SK-N-SH treated with all-trans-retinoic acid at 6 μM for 48 hours (cell line): ENCODE data around the gene GNAS.

ENCODE experiments used
- ATAC-seq: fragments of 200-7000 bp; cut with Tn5 transposase; 3 replicates; pipeline ENCODE4 v1.9.1; 2020; ENCODE audit warnings: mild to moderate bottlenecking, moderate library complexity
- ARNTL ChIP-seq: fragments of 450-650 bp; formaldehyde crosslinking; IDR thresholded peaks from 2 replicates; pipeline ENCODE4 v1.5.0; 2020; ENCODE audit warnings: low read depth, mild to moderate bottlenecking, moderate library complexity, borderline replicate concordance
- BACH2 ChIP-seq: fragments of 250-450 bp; sonication (Bioruptor Pico); IDR thresholded peaks from 2 replicates; pipeline ENCODE4 v1.9.0; 2021; ENCODE audit warnings: mild to moderate bottlenecking, borderline replicate concordance
- CSDC2 ChIP-seq: fragments of 250-450 bp; sonication (Bioruptor Pico); IDR thresholded peaks from 2 replicates; pipeline ENCODE4 v1.5.0; 2020; ENCODE audit warnings: mild to moderate bottlenecking, moderate library complexity
- ESRRG ChIP-seq: fragments of 250-450 bp; sonication (Bioruptor Pico); IDR thresholded peaks from 2 replicates; pipeline ENCODE4 v1.6.1; 2021; ENCODE audit warnings: mild to moderate bottlenecking
- GLIS3 ChIP-seq: fragments of 250-450 bp; sonication (Bioruptor Pico); IDR thresholded peaks from 2 replicates; pipeline ENCODE4 v1.5.0; 2020; ENCODE audit warnings: mild to moderate bottlenecking, moderate library complexity
- ISL1 ChIP-seq: fragments of 250-450 bp; sonication (Bioruptor Pico); IDR thresholded peaks from 2 replicates; pipeline ENCODE4 v2.1.2; 2022; ENCODE audit warnings: mild to moderate bottlenecking, moderate library complexity
- OSR1 ChIP-seq: fragments of 250-450 bp; sonication (Bioruptor Pico); IDR thresholded peaks from 2 replicates; pipeline ENCODE4 v1.8.0; 2022; ENCODE audit warnings: moderate library complexity, mild to moderate bottlenecking, inconsistent platforms
- PPARA ChIP-seq: fragments of 250-450 bp; sonication (Bioruptor Pico); IDR thresholded peaks from 2 replicates; pipeline ENCODE4 v1.5.0; 2020; ENCODE audit warnings: mild to moderate bottlenecking, borderline replicate concordance
- RARB ChIP-seq: fragments of 250-450 bp; sonication (Bioruptor Pico); IDR thresholded peaks from 2 replicates; pipeline ENCODE4 v1.8.0; 2021; ENCODE audit warnings: mild to moderate bottlenecking, moderate library complexity
- SNAI2 ChIP-seq: fragments of 250-450 bp; sonication (Bioruptor Pico); IDR thresholded peaks from 2 replicates; pipeline ENCODE4 v1.5.0; 2020; ENCODE audit warnings: mild to moderate bottlenecking, moderate library complexity
- TCF4 ChIP-seq: fragments of 250-450 bp; sonication (Bioruptor Pico); IDR thresholded peaks from 2 replicates; pipeline ENCODE4 v1.8.0; 2021; ENCODE audit warnings: mild to moderate bottlenecking, moderate library complexity, borderline replicate concordance
- TOX ChIP-seq: fragments of 250-450 bp; sonication (Bioruptor Pico); IDR thresholded peaks from 2 replicates; pipeline ENCODE4 v1.8.0; 2021; ENCODE audit warnings: mild to moderate bottlenecking, moderate library complexity, borderline replicate concordance
- ZC3H10 ChIP-seq: fragments of 250-450 bp; sonication (Bioruptor Pico); IDR thresholded peaks from 2 replicates; pipeline ENCODE4 v1.5.1; 2021; ENCODE audit warnings: mild to moderate bottlenecking, moderate library complexity
- ZFP3 ChIP-seq: fragments of 250-450 bp; sonication (Bioruptor Pico); IDR thresholded peaks from 2 replicates; pipeline ENCODE4 v1.5.0; 2020; ENCODE audit warnings: mild to moderate bottlenecking, moderate library complexity
- ZFP30 ChIP-seq: fragments of 450-650 bp; formaldehyde crosslinking; IDR thresholded peaks from 2 replicates; pipeline ENCODE4 v1.5.0; 2022; ENCODE audit warnings: mild to moderate bottlenecking, moderate library complexity
- ZNF565 ChIP-seq: fragments of 450-650 bp; formaldehyde crosslinking; conservative IDR thresholded peaks from 2 replicates; pipeline ENCODE4 v1.5.0; 2020; ENCODE audit warnings: low read depth, mild to moderate bottlenecking, moderate library complexity
- ZNF70 ChIP-seq: fragments of 450-650 bp; formaldehyde crosslinking; IDR thresholded peaks from 2 replicates; pipeline ENCODE4 v1.5.0; 2020; ENCODE audit warnings: mild to moderate bottlenecking, moderate library complexity
- ZNF8 ChIP-seq: fragments of 450-650 bp; formaldehyde crosslinking; IDR thresholded peaks from 2 replicates; pipeline ENCODE4 v1.5.0; 2020; ENCODE audit warnings: mild to moderate bottlenecking, moderate library complexity
- TF ChIP-seq, protein P1 (sequence below): fragments of 250-450 bp; sonication (Bioruptor Pico); IDR thresholded peaks from 2 replicates; pipeline ENCODE4 v1.5.0; 2020; ENCODE audit warnings: mild to moderate bottlenecking, moderate library complexity
- TF ChIP-seq, protein P2 (sequence below): fragments of 250-450 bp; sonication (Bioruptor Pico); IDR thresholded peaks from 2 replicates; pipeline ENCODE4 v1.8.0; 2021; ENCODE audit warnings: low read depth, mild to moderate bottlenecking, moderate library complexity, borderline replicate concordance
- TF ChIP-seq, protein P3 (sequence below): fragments of 250-450 bp; sonication (Bioruptor Pico); IDR thresholded peaks from 2 replicates; pipeline ENCODE4 v1.8.0; 2020; ENCODE audit warnings: mild to moderate bottlenecking, moderate library complexity, borderline replicate concordance
- TF ChIP-seq, protein P4 (sequence below): fragments of 250-450 bp; sonication (Bioruptor Pico); IDR thresholded peaks from 2 replicates; pipeline ENCODE4 v1.5.1; 2020; ENCODE audit warnings: low read depth, mild to moderate bottlenecking, moderate library complexity

The GNAS gene

DNA sequence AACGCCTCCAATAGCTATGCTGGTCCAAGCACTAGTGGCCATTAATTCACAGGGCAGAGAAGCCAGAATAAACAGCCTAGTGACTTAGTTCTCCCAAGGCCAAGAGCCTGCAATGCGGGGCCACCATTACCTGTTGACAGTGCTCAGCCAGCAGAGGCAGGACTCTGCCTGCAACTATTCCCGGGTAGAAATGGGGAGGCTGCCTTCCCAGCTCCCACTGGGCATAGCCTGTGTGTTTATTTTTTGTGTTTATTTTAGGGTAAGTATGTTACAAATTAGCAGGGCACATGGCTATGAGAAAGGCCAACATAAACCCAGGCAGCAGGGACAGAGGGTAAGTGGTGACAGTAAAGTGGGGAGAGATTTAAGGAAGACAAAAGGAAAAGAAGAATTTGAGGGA is 6.8 kb upstream of the GNAS start:
- TF ChIP-seq, protein P1, sequence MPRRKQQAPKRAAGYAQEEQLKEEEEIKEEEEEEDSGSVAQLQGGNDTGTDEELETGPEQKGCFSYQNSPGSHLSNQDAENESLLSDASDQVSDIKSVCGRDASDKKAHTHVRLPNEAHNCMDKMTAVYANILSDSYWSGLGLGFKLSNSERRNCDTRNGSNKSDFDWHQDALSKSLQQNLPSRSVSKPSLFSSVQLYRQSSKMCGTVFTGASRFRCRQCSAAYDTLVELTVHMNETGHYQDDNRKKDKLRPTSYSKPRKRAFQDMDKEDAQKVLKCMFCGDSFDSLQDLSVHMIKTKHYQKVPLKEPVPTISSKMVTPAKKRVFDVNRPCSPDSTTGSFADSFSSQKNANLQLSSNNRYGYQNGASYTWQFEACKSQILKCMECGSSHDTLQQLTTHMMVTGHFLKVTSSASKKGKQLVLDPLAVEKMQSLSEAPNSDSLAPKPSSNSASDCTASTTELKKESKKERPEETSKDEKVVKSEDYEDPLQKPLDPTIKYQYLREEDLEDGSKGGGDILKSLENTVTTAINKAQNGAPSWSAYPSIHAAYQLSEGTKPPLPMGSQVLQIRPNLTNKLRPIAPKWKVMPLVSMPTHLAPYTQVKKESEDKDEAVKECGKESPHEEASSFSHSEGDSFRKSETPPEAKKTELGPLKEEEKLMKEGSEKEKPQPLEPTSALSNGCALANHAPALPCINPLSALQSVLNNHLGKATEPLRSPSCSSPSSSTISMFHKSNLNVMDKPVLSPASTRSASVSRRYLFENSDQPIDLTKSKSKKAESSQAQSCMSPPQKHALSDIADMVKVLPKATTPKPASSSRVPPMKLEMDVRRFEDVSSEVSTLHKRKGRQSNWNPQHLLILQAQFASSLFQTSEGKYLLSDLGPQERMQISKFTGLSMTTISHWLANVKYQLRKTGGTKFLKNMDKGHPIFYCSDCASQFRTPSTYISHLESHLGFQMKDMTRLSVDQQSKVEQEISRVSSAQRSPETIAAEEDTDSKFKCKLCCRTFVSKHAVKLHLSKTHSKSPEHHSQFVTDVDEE (CRISPR knock-in tag) = no peak
- TF ChIP-seq ZNF565 (CRISPR knock-in tag) = no peak
- ATAC-seq = no peak

DNA sequence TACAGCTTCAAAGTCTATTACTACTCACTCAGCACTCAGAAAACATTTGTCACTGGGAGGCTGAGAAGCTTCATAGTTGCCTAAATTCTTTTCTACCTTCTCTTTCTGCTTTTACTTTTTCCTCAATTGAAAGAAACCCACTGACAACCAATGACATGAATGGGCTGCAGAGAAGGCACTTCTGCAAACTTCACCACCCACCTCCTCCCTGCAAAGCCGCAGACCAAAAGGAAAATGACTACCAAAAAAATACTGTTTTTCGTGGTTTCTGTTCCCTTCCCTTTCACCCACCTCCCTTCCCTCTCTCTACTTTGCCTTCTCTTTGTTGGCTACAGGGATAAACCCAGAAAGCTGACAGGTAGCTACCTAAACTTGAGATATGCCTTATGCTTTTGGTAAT is 5.1 kb upstream of the GNAS start:
- TF ChIP-seq ZC3H10 (no peak), TCF4 (no peak), PPARA (CRISPR knock-in tag) (no peak), ZNF70 (CRISPR knock-in tag) (no peak)
- TF ChIP-seq, protein P1 (CRISPR knock-in tag) = no peak
- no peak for ATAC-seq

DNA sequence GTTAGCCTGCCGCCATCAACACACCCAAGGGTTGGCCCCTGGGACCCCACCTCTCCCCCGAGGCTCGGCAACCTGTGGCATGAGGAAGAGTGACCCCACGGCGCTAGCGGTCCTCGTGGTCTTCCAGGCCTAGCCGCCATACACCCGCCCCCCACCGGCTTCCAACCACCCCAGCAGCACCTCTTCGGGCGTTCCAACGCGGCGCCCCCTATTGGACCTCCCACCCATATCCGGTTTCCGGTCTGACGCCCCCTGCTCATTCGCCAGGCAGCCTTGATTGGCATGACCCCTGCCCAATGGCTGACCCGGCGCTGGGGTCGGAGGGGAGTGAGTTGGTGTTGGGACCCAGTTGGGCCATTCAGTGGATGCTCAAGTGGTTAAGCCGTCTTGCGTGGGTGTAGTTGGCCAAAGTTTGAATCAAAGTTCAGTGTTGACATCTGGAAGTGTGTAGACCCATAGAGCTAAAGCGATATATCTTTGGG is 1.8 kb upstream of the GNAS start, which contains the start of gene GNAS-AS1:
Gene GNAS-AS1 (minus strand): TSS at position 210 of the 482 bp plus-strand sequence.
- ATAC-seq = peak; percentile 79
- no peak for TF ChIP-seq ZNF70 (CRISPR knock-in tag)
- no peak for TF ChIP-seq BACH2
- no peak for TF ChIP-seq CSDC2 (CRISPR knock-in tag)
- no peak for TF ChIP-seq ZFP3 (CRISPR knock-in tag)
- TF ChIP-seq, protein P2, sequence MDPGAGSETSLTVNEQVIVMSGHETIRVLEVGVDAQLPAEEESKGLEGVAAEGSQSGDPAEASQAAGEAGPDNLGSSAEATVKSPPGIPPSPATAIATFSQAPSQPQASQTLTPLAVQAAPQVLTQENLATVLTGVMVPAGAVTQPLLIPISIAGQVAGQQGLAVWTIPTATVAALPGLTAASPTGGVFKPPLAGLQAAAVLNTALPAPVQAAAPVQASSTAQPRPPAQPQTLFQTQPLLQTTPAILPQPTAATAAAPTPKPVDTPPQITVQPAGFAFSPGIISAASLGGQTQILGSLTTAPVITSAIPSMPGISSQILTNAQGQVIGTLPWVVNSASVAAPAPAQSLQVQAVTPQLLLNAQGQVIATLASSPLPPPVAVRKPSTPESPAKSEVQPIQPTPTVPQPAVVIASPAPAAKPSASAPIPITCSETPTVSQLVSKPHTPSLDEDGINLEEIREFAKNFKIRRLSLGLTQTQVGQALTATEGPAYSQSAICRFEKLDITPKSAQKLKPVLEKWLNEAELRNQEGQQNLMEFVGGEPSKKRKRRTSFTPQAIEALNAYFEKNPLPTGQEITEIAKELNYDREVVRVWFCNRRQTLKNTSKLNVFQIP (CRISPR knock-in tag) = no peak
- no peak for TF ChIP-seq ZFP30 (CRISPR knock-in tag)
- TF ChIP-seq ISL1 (CRISPR knock-in tag) = no peak
- no peak for TF ChIP-seq ZNF8 (CRISPR knock-in tag)
- no peak for TF ChIP-seq OSR1 (CRISPR knock-in tag)
- no peak for TF ChIP-seq ESRRG
- TF ChIP-seq, protein P1 (CRISPR knock-in tag) = no peak
- TF ChIP-seq, protein P3, sequence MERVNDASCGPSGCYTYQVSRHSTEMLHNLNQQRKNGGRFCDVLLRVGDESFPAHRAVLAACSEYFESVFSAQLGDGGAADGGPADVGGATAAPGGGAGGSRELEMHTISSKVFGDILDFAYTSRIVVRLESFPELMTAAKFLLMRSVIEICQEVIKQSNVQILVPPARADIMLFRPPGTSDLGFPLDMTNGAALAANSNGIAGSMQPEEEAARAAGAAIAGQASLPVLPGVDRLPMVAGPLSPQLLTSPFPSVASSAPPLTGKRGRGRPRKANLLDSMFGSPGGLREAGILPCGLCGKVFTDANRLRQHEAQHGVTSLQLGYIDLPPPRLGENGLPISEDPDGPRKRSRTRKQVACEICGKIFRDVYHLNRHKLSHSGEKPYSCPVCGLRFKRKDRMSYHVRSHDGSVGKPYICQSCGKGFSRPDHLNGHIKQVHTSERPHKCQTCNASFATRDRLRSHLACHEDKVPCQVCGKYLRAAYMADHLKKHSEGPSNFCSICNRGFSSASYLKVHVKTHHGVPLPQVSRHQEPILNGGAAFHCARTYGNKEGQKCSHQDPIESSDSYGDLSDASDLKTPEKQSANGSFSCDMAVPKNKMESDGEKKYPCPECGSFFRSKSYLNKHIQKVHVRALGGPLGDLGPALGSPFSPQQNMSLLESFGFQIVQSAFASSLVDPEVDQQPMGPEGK (CRISPR knock-in tag) = no peak
- no peak for TF ChIP-seq GLIS3 (CRISPR knock-in tag)
- TF ChIP-seq RARB (CRISPR knock-in tag) = no peak
- no peak for TF ChIP-seq ZNF565 (CRISPR knock-in tag)
- no peak for TF ChIP-seq PPARA (CRISPR knock-in tag)
- no peak for TF ChIP-seq TOX (CRISPR knock-in tag)
- TF ChIP-seq ARNTL (CRISPR knock-in tag) = no peak
- no peak for TF ChIP-seq SNAI2 (CRISPR knock-in tag)
- TF ChIP-seq, protein P4, sequence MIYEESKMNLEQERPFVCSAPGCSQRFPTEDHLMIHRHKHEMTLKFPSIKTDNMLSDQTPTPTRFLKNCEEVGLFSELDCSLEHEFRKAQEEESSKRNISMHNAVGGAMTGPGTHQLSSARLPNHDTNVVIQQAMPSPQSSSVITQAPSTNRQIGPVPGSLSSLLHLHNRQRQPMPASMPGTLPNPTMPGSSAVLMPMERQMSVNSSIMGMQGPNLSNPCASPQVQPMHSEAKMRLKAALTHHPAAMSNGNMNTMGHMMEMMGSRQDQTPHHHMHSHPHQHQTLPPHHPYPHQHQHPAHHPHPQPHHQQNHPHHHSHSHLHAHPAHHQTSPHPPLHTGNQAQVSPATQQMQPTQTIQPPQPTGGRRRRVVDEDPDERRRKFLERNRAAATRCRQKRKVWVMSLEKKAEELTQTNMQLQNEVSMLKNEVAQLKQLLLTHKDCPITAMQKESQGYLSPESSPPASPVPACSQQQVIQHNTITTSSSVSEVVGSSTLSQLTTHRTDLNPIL (CRISPR knock-in tag) = no peak
